ENCODE data around the gene PRKD2.

DNA sequence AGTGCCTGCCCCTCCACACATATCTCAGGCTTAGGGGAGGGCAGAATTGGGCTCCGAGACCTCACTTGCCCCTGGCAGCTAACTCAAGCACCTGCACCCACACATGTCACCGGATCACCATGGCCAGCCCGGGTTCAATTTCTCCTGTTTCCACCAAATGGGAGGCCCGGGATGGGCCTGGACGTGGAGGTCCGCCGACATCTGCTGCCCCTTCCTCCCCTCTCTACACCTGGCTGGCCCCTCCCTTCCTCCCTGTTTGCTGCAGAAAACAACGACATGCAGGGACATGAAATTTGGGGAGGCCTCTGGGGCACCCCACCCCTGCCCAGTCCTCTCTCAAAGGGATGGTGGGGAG is 1.3 kb downstream of the PRKD2 start:
- no peak for TF ChIP-seq CTCF (IDR thresholded peaks at IDR 0.05)
- TF ChIP-seq POLR2AphosphoS5 (IDR thresholded peaks at IDR 0.05), result no peak
- TF ChIP-seq POLR2A (IDR thresholded peaks at IDR 0.05), result no peak
- no peak for TF ChIP-seq EP300 (IDR thresholded peaks at IDR 0.05; ENCODE audit: low read depth)
